ENCODE results near the gene LSP1.

LSP1 gene

DNA sequence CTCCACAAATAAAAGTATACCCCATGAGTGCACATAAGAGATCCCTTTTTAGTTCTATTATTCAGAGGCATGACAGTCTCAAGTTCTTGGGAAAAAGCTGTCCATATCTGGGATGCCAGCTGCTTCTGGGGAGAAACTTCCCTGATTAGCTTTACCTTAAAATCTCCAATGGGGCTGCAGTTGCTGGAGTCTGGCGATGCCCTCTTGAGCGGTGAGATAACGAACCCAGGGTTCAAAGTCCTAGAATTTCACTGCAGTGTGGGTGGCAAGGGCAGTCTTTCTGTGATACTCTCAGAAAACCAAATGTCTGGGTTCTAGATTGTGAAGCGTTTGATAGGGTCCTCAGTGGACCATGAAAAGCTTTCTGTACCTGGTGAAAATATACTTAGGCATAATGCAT, 46.2 kb downstream of the LSP1 start:
- TF ChIP-seq ZNF8 (CRISPR knock-in tag; IDR thresholded peaks at IDR 0.05) (no peak), SNAI2 (CRISPR knock-in tag; IDR thresholded peaks at IDR 0.05) (no peak), PATZ1 (CRISPR knock-in tag; IDR thresholded peaks at IDR 0.05; ENCODE audit: borderline replicate concordance) (no peak), PPARA (CRISPR knock-in tag; IDR thresholded peaks at IDR 0.05; ENCODE audit: borderline replicate concordance) (no peak), RARB (CRISPR knock-in tag; IDR thresholded peaks at IDR 0.05) (no peak), TOX (CRISPR knock-in tag; IDR thresholded peaks at IDR 0.05; ENCODE audit: borderline replicate concordance) (no peak)
- ATAC-seq, result no peak

DNA sequence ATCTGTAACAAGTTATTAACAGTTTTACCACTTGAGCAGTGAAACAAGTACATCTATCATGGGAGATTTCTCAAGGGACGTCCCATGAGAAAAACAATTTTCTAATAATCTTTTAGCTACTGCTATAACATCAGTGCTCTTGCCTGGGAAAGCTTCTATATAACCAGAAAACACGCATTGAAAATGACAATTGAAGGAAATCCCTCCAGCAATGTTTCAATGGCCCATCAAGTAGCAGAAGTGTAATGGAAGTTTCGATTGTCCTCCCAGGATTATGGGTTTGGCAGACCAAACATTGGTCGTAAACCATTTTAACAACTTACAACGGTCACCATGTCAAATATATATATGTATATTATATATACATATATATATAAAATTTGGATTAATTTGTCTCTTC, 46.8 kb downstream of the LSP1 start:
- TF ChIP-seq ZNF565 (CRISPR knock-in tag; conservative IDR thresholded peaks at IDR 0.05; ENCODE audit: low read depth) (no peak), TSHZ2 (CRISPR knock-in tag; IDR thresholded peaks at IDR 0.05) (no peak)
- ATAC-seq, result no peak

- TF ChIP-seq ESRRG (CRISPR knock-in tag; IDR thresholded peaks at IDR 0.05), result no peak
- TF ChIP-seq ZFP3 (CRISPR knock-in tag; IDR thresholded peaks at IDR 0.05), result no peak
- TF ChIP-seq ZC3H10 (CRISPR knock-in tag; IDR thresholded peaks at IDR 0.05), result no peak
- TF ChIP-seq ZNF565 (CRISPR knock-in tag; conservative IDR thresholded peaks at IDR 0.05; ENCODE audit: low read depth), result no peak
- TF ChIP-seq OSR1 (CRISPR knock-in tag; IDR thresholded peaks at IDR 0.05), result no peak
- ATAC-seq, result no peak
These were observed 53.3 kb downstream of the LSP1 start for GRCh38 chr11:1906181-1906580.

- ATAC-seq, result no peak
- TF ChIP-seq ARNTL (CRISPR knock-in tag; IDR thresholded peaks at IDR 0.05; ENCODE audit: borderline replicate concordance, low read depth) (no peak), ZNF565 (CRISPR knock-in tag; conservative IDR thresholded peaks at IDR 0.05; ENCODE audit: low read depth) (no peak), ZNF70 (CRISPR knock-in tag; IDR thresholded peaks at IDR 0.05) (no peak), ZNF8 (CRISPR knock-in tag; IDR thresholded peaks at IDR 0.05) (no peak), ZFP30 (CRISPR knock-in tag; IDR thresholded peaks at IDR 0.05) (no peak), PPARA (CRISPR knock-in tag; IDR thresholded peaks at IDR 0.05; ENCODE audit: borderline replicate concordance) (no peak), ISL1 (CRISPR knock-in tag; IDR thresholded peaks at IDR 0.05) (no peak), SNAI2 (CRISPR knock-in tag; IDR thresholded peaks at IDR 0.05) (no peak), RARB (CRISPR knock-in tag; IDR thresholded peaks at IDR 0.05) (no peak), ZFP3 (CRISPR knock-in tag; IDR thresholded peaks at IDR 0.05) (no peak), OSR1 (CRISPR knock-in tag; IDR thresholded peaks at IDR 0.05) (no peak), PATZ1 (CRISPR knock-in tag; IDR thresholded peaks at IDR 0.05; ENCODE audit: borderline replicate concordance) (no peak), TCF4 (CRISPR knock-in tag; IDR thresholded peaks at IDR 0.05; ENCODE audit: borderline replicate concordance) (no peak), ESRRG (CRISPR knock-in tag; IDR thresholded peaks at IDR 0.05) (no peak), ZC3H10 (CRISPR knock-in tag; IDR thresholded peaks at IDR 0.05) (no peak)
- TF ChIP-seq, protein P1, sequence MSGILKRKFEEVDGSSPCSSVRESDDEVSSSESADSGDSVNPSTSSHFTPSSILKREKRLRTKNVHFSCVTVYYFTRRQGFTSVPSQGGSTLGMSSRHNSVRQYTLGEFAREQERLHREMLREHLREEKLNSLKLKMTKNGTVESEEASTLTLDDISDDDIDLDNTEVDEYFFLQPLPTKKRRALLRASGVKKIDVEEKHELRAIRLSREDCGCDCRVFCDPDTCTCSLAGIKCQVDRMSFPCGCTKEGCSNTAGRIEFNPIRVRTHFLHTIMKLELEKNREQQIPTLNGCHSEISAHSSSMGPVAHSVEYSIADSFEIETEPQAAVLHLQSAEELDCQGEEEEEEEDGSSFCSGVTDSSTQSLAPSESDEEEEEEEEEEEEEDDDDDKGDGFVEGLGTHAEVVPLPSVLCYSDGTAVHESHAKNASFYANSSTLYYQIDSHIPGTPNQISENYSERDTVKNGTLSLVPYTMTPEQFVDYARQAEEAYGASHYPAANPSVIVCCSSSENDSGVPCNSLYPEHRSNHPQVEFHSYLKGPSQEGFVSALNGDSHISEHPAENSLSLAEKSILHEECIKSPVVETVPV (CRISPR knock-in tag; IDR thresholded peaks at IDR 0.05), result no peak
- TF ChIP-seq, protein P2, sequence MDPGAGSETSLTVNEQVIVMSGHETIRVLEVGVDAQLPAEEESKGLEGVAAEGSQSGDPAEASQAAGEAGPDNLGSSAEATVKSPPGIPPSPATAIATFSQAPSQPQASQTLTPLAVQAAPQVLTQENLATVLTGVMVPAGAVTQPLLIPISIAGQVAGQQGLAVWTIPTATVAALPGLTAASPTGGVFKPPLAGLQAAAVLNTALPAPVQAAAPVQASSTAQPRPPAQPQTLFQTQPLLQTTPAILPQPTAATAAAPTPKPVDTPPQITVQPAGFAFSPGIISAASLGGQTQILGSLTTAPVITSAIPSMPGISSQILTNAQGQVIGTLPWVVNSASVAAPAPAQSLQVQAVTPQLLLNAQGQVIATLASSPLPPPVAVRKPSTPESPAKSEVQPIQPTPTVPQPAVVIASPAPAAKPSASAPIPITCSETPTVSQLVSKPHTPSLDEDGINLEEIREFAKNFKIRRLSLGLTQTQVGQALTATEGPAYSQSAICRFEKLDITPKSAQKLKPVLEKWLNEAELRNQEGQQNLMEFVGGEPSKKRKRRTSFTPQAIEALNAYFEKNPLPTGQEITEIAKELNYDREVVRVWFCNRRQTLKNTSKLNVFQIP (CRISPR knock-in tag; IDR thresholded peaks at IDR 0.05; ENCODE audit: borderline replicate concordance, low read depth), result no peak
These were observed 53.9 kb downstream of the LSP1 start for GRCh38 chr11:1906611-1907423.

Measured in SK-N-SH treated with all-trans-retinoic acid at 6 μM for 48 hours (cell line).